ENCODE results near the gene SVOP.
"Not testable (repeated sequence)": the region's sequence is repeated elsewhere in the genome, so short reads cannot be mapped to it uniquely, and the experiment has no call there.

The SVOP gene

DNA sequence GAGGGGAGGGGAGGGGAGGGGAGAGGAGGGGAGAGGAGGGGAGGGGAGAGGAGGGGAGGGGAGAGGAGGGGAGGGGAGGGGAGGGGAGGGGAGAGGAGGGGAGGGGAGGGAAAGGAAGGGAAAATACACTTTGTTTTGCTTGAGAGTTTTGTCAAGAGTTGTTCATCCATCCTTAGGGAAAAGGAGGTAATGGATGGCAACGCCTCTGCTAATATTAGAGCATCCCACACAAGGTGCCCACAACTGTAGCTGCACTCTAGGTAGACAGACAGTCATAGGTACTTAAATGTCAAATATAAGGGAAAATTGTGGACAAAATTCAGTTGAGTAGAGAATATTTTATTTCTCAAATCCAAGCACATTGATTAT is 161.0 kb downstream of the SVOP start:
- DNase-seq (ENCODE audit: low spot score in 2 of 2), result no peak
- no peaks in the 10 kb centered on the region for H3K9me3 Mint-ChIP-seq
- H3K4me1 Mint-ChIP-seq, result peaks cover 38% of the 10 kb centered on the region
- no peak overlapping the region for H3K4me3 Mint-ChIP-seq
- no peak overlapping the region for H3K27ac Mint-ChIP-seq (ENCODE audit: low read depth)
- no peak for ATAC-seq (replicated peaks; ENCODE audit: extremely low read depth, poor library complexity, severe bottlenecking)
- H3K27me3 Mint-ChIP-seq, result no peaks in the 10 kb centered on the region
- peaks cover 11% of the 10 kb centered on the region for H3K36me3 Mint-ChIP-seq (ENCODE audit: insufficient read depth)

DNA sequence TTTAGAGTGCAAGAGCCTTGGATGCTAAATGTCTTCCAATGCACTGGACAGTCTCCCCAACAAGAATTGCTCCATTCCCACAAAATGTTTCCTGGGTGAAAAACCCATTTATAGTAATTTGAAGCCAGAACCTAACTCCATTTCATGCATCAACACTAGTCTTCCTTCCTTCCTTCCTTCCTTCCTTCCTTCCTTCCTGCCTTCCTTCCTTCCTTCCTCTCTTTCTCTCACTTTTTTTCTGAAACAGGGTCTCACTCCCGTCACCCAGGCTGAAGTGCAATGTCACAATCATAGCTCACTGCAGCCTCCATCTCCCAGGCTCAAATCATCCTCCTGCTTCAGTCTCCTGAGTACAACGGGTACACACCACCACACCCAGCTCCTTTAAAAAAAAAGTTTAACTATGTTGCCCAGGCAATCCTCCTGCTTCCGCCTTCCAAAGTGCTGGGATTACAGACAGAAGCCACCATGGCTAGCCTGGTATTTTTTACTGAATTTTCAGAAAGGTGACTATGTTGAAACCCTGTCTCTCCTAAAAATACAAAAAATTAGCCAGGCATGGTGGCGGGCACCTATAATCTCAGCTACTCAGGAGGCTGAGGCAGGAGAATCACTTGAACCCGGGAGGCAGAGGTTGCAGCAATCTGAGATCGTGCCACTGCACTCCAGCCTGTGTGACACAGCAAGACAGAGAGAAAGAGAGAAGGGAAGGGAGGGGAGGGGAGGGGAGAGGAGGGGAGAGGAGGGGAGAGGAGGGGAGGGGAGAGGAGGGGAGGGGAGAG is 161.5 kb downstream of the SVOP start:
- H3K36me3 Mint-ChIP-seq (ENCODE audit: insufficient read depth), result peaks cover 11% of the 10 kb centered on the region
- H3K9me3 Mint-ChIP-seq; ATAC-seq (replicated peaks; ENCODE audit: extremely low read depth, poor library complexity, severe bottlenecking); H3K27me3 Mint-ChIP-seq; DNase-seq (ENCODE audit: low spot score in 2 of 2): not testable (repeated sequence)
- H3K27ac Mint-ChIP-seq (ENCODE audit: low read depth), result peak overlapping the region; percentile 42
- H3K4me1 Mint-ChIP-seq, result peaks cover 42% of the 10 kb centered on the region
- peak overlapping the region; percentile 86 for H3K4me3 Mint-ChIP-seq

DNA sequence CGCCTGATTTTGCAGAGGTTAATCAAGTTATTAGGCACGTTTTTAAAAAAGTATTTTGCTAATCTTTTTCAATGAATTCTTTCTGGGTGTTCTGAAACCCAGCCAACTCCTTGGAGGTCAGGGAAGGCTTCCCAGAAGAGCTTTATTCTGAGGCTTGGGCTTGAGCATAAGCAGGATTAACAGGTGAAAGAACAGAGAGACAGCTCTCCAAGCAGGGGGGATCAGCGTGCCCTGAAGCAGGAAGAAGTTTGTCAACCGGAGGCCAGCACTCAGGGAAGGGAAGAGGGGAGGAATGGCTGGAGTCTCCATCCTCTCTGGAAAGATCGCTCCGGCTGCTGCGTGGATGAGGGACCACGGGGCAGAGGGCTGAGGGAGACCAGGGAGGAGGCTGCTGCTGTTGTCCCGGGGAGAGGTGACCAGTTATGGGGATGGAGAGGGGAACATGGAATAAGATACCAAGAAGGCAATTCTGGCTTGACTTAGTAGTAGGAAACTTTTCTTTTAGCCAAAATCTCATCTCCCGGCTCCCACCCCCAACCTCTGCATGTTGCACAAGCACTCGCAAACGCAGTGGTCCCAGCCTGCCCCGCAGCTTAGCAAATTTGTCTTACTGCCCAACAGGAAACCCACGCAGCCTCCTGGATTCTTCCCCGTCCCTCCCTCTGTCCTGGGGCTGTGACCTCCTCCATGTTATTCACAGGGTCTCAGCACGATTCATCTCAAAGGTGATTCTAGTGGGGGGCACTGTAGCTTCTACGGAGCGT is 162.4 kb downstream of the SVOP start:
- Mint-ChIP-seq H3K36me3 (ENCODE audit: insufficient read depth) (peaks cover 11% of the 10 kb centered on the region), H3K27me3 (no peaks in the 10 kb centered on the region), H3K4me1 (peaks cover 51% of the 10 kb centered on the region), H3K9me3 (no peaks in the 10 kb centered on the region), H3K27ac (ENCODE audit: low read depth) (peak overlapping the region; percentile 96), H3K4me3 (peak overlapping the region; percentile 86)
- DNase-seq (ENCODE audit: low spot score in 2 of 2), result no peak
- ATAC-seq (replicated peaks; ENCODE audit: extremely low read depth, poor library complexity, severe bottlenecking), result no peak
